Activated T-cell treated with anti-CD3 and anti-CD28 coated beads, Interleukin-2, amount 50 U/mL, for 24 hours (primary cell): ENCODE data around the gene USP31.
A peak's percentile ranks its signal among the peaks of the same experiment; 100 is the strongest.
"Not testable (repeated sequence)": the region's sequence is repeated elsewhere in the genome, so short reads cannot be mapped to it uniquely, and the experiment has no call there.

Experiments
- DNase-seq: peaks from one replicate; pipeline ENCODE4 v3.0.0-alpha.2; 2020
- H3K27ac Mint-ChIP-seq: 2 replicates; pipeline ENCODE4 v1.8.0; 2020; ENCODE audit warnings: mild to moderate bottlenecking, mixed read lengths
- H3K27me3 Mint-ChIP-seq: 2 replicates; pipeline ENCODE4 v1.8.0; 2020; ENCODE audit warnings: mixed read lengths
- H3K36me3 Mint-ChIP-seq: 2 replicates; pipeline ENCODE4 v1.8.0; 2020; ENCODE audit warnings: low read depth, mixed read lengths
- H3K4me1 Mint-ChIP-seq: 2 replicates; pipeline ENCODE4 v1.8.0; 2020; ENCODE audit warnings: low read depth, mixed read lengths
- H3K4me3 Mint-ChIP-seq: 2 replicates; pipeline ENCODE4 v1.8.0; 2020; ENCODE audit warnings: mild to moderate bottlenecking, moderate library complexity, mixed read lengths
- H3K9me3 Mint-ChIP-seq: 2 replicates; pipeline ENCODE4 v1.8.0; 2020; ENCODE audit warnings: mixed read lengths

Gene USP31

GRCh38 chr16:23146877-23147601 lies 2.2 kb downstream of the USP31 start:
- H3K4me3 Mint-ChIP-seq: peak overlapping the region; percentile 88

GRCh38 chr16:23145608-23146007 lies 3.6 kb downstream of the USP31 start:
- DNase-seq: no peak
- no peak overlapping the region for H3K4me3 Mint-ChIP-seq
- peaks cover 15% of the 10 kb centered on the region for H3K36me3 Mint-ChIP-seq
- no peak overlapping the region for H3K27ac Mint-ChIP-seq
- H3K9me3 Mint-ChIP-seq: no peaks in the 10 kb centered on the region
- no peaks in the 10 kb centered on the region for H3K27me3 Mint-ChIP-seq
- H3K4me1 Mint-ChIP-seq: peaks cover 33% of the 10 kb centered on the region

More at GRCh38 chr16:23146877-23147601, 2.2 kb downstream of the USP31 start:
- Mint-ChIP-seq H3K27ac (no peak overlapping the region), H3K27me3 (no peaks in the 10 kb centered on the region), H3K36me3 (peaks cover 15% of the 10 kb centered on the region), H3K4me1 (peaks cover 33% of the 10 kb centered on the region), H3K9me3 (no peaks in the 10 kb centered on the region)
- no peak for DNase-seq

GRCh38 chr16:23145186-23145585 lies 4.1 kb downstream of the USP31 start:
- no peak overlapping the region for H3K4me3 Mint-ChIP-seq
- peaks cover 15% of the 10 kb centered on the region for H3K36me3 Mint-ChIP-seq
- no peak overlapping the region for H3K27ac Mint-ChIP-seq
- no peaks in the 10 kb centered on the region for H3K27me3 Mint-ChIP-seq
- DNase-seq: no peak
- H3K4me1 Mint-ChIP-seq: peaks cover 31% of the 10 kb centered on the region
- H3K9me3 Mint-ChIP-seq: no peaks in the 10 kb centered on the region

GRCh38 chr16:23144393-23144792 lies 4.9 kb downstream of the USP31 start:
- not testable (repeated sequence) for H3K27ac Mint-ChIP-seq, H3K4me3 Mint-ChIP-seq, DNase-seq, H3K27me3 Mint-ChIP-seq, H3K9me3 Mint-ChIP-seq
- H3K36me3 Mint-ChIP-seq: peaks cover 15% of the 10 kb centered on the region
- H3K4me1 Mint-ChIP-seq: peaks cover 25% of the 10 kb centered on the region

- Mint-ChIP-seq H3K9me3 (peaks cover 5% of the 10 kb centered on the region), H3K4me3 (no peak overlapping the region), H3K27ac (no peak overlapping the region), H3K27me3 (no peaks in the 10 kb centered on the region), H3K36me3 (peaks cover 20% of the 10 kb centered on the region), H3K4me1 (peaks cover 25% of the 10 kb centered on the region)
- DNase-seq: no peak
Observed at GRCh38 chr16:23143391-23143790, 5.9 kb downstream of the USP31 start.

GRCh38 chr16:23141959-23142740 lies 7.1 kb downstream of the USP31 start:
- no peaks in the 10 kb centered on the region for H3K27me3 Mint-ChIP-seq
- DNase-seq: no peak
- no peak overlapping the region for H3K27ac Mint-ChIP-seq
- no peak overlapping the region for H3K4me3 Mint-ChIP-seq
- H3K9me3 Mint-ChIP-seq: peaks cover 12% of the 10 kb centered on the region
- H3K36me3 Mint-ChIP-seq: peaks cover 24% of the 10 kb centered on the region
- H3K4me1 Mint-ChIP-seq: peaks cover 15% of the 10 kb centered on the region

- Mint-ChIP-seq H3K27ac (no peak overlapping the region), H3K4me1 (peaks cover 10% of the 10 kb centered on the region), H3K36me3 (peaks cover 21% of the 10 kb centered on the region), H3K4me3 (no peak overlapping the region), H3K27me3 (no peaks in the 10 kb centered on the region), H3K9me3 (peaks cover 15% of the 10 kb centered on the region)
- no peak for DNase-seq
Observed at GRCh38 chr16:23141500-23141899, 7.8 kb downstream of the USP31 start.

GRCh38 chr16:23141033-23141432 lies 8.2 kb downstream of the USP31 start:
- Mint-ChIP-seq H3K36me3 (peaks cover 22% of the 10 kb centered on the region), H3K4me3 (no peak overlapping the region), H3K9me3 (peaks cover 16% of the 10 kb centered on the region), H3K4me1 (peaks cover 9% of the 10 kb centered on the region), H3K27me3 (no peaks in the 10 kb centered on the region), H3K27ac (no peak overlapping the region)
- DNase-seq: no peak

GRCh38 chr16:23140107-23140506 lies 9.1 kb downstream of the USP31 start:
- no peak for DNase-seq
- Mint-ChIP-seq H3K27me3 (no peaks in the 10 kb centered on the region), H3K27ac (no peak overlapping the region), H3K9me3 (peaks cover 21% of the 10 kb centered on the region), H3K36me3 (peaks cover 27% of the 10 kb centered on the region), H3K4me3 (no peak overlapping the region), H3K4me1 (peaks cover 4% of the 10 kb centered on the region)

- no peak overlapping the region for H3K4me3 Mint-ChIP-seq
- H3K27ac Mint-ChIP-seq: no peak overlapping the region
- peaks cover 21% of the 10 kb centered on the region for H3K9me3 Mint-ChIP-seq
Observed at GRCh38 chr16:23137818-23138217, 11.4 kb downstream of the USP31 start.

GRCh38 chr16:23137256-23137655 lies 12.0 kb downstream of the USP31 start:
- H3K4me1 Mint-ChIP-seq: peaks cover 11% of the 10 kb centered on the region
- no peak overlapping the region for H3K4me3 Mint-ChIP-seq
- no peak overlapping the region for H3K27ac Mint-ChIP-seq
- H3K27me3 Mint-ChIP-seq: no peaks in the 10 kb centered on the region
- H3K36me3 Mint-ChIP-seq: peaks cover 26% of the 10 kb centered on the region
- H3K9me3 Mint-ChIP-seq: peaks cover 21% of the 10 kb centered on the region
- DNase-seq: no peak

More at GRCh38 chr16:23137818-23138217, 11.4 kb downstream of the USP31 start:
- DNase-seq: no peak
- peaks cover 7% of the 10 kb centered on the region for H3K4me1 Mint-ChIP-seq
- peaks cover 26% of the 10 kb centered on the region for H3K36me3 Mint-ChIP-seq
- no peaks in the 10 kb centered on the region for H3K27me3 Mint-ChIP-seq

GRCh38 chr16:23134274-23134673 lies 15.0 kb downstream of the USP31 start:
- no peak overlapping the region for H3K4me3 Mint-ChIP-seq

GRCh38 chr16:23132775-23133463 lies 16.3 kb downstream of the USP31 start:
- no peak for DNase-seq
- no peaks in the 10 kb centered on the region for H3K27me3 Mint-ChIP-seq
- H3K27ac Mint-ChIP-seq: peak overlapping the region; percentile 13
- peaks cover 21% of the 10 kb centered on the region for H3K4me1 Mint-ChIP-seq
- no peak overlapping the region for H3K4me3 Mint-ChIP-seq
- peaks cover 13% of the 10 kb centered on the region for H3K9me3 Mint-ChIP-seq
- peaks cover 18% of the 10 kb centered on the region for H3K36me3 Mint-ChIP-seq

More at GRCh38 chr16:23134274-23134673, 15.0 kb downstream of the USP31 start:
- DNase-seq: no peak
- peaks cover 26% of the 10 kb centered on the region for H3K36me3 Mint-ChIP-seq
- H3K27ac Mint-ChIP-seq: no peak overlapping the region
- H3K4me1 Mint-ChIP-seq: peaks cover 21% of the 10 kb centered on the region
- no peaks in the 10 kb centered on the region for H3K27me3 Mint-ChIP-seq
- peaks cover 21% of the 10 kb centered on the region for H3K9me3 Mint-ChIP-seq

GRCh38 chr16:23131931-23132621 lies 17.2 kb downstream of the USP31 start:
- no peak for DNase-seq
- H3K4me1 Mint-ChIP-seq: peaks cover 21% of the 10 kb centered on the region
- no peaks in the 10 kb centered on the region for H3K27me3 Mint-ChIP-seq
- H3K36me3 Mint-ChIP-seq: peaks cover 11% of the 10 kb centered on the region
- no peak overlapping the region for H3K4me3 Mint-ChIP-seq
- no peak overlapping the region for H3K27ac Mint-ChIP-seq
- H3K9me3 Mint-ChIP-seq: peaks cover 8% of the 10 kb centered on the region
